ENCODE data around the gene LRP4.

- TF ChIP-seq POLR2A (IDR thresholded peaks at IDR 0.05; ENCODE audit: low read length): no peak
- TF ChIP-seq GATA1 (IDR thresholded peaks at IDR 0.05; ENCODE audit: low read depth, low read length): no peak
These were observed 42.7 kb upstream of the LRP4 start for GRCh38 chr11:46961041-46961440.

All from erythroblast (primary cell).